OCI-LY7 (cell line): Measurements from ENCODE around the gene ANKRD62. TPM values are rescaled to one million over a fixed set of nuclear protein-coding genes. Genes with fewer than 3 reads are reported as not detected.

Source experiments
- BruUV-seq: library from RNA; stranded (reverse); fragments of 400-500 nt; replicated peaks from 2 replicates; lab custom pipeline; 2021; lab: Mats Ljungman, UMichigan
- CTCF ChIA-PET: fragments of 300-600 bp; sonication (Branson Sonifier 250); formaldehyde crosslinking; loops from one replicate; lab custom pipeline; 2022; ENCODE audit warnings: antibody characterized with exemption; ENCODE audit not compliant: unreplicated experiment; lab: Charles Lee
- POLR2A ChIA-PET: fragments of 300-600 bp; sonication (Branson Sonifier 250); formaldehyde crosslinking; loops from one replicate; lab custom pipeline; 2022; ENCODE audit warnings: antibody characterized with exemption; lab: Charles Lee
- DNase-seq: peaks from one replicate; pipeline ENCODE4 v3.0.0-alpha.2; 2015; ENCODE audit warnings: low spot score
- H2AFZ ChIP-seq: fragments of 200-600 bp; sonication (generic), shearing (Covaris generic); 2 replicates; pipeline ENCODE4 v1.6.1; 2014; ENCODE audit warnings: mild to moderate bottlenecking, antibody characterized with exemption, low read length, moderate library complexity
- H3K27ac ChIP-seq: fragments of 200-600 bp; sonication (generic); 2 replicates; pipeline ENCODE4 v1.5.1; 2014; ENCODE audit warnings: mixed run types, low read depth, mild to moderate bottlenecking, moderate library complexity, low read length, inconsistent platforms; ENCODE audit not compliant: poor library complexity, severe bottlenecking
- H3K36me3 ChIP-seq: fragments of 200-600 bp; sonication (generic); 2 replicates; pipeline ENCODE4 v1.6.1; 2014; ENCODE audit warnings: mild to moderate bottlenecking, antibody characterized with exemption, low read length, moderate library complexity, mixed read lengths; ENCODE audit not compliant: insufficient read depth
- H3K4me1 ChIP-seq: fragments of 200-600 bp; sonication (generic); 2 replicates; pipeline ENCODE4 v1.5.1; 2014; ENCODE audit warnings: mild to moderate bottlenecking, low read length; ENCODE audit not compliant: insufficient read depth, poor library complexity, severe bottlenecking
- H3K4me2 ChIP-seq: fragments of 200-600 bp; sonication (generic); 2 replicates; pipeline ENCODE4 v1.6.1; 2014; ENCODE audit warnings: mild to moderate bottlenecking, low read length
- H3K4me3 ChIP-seq: fragments of 200-600 bp; sonication (generic); 2 replicates; pipeline ENCODE4 v1.5.1; 2014; ENCODE audit warnings: mild to moderate bottlenecking, low read depth, low read length; ENCODE audit not compliant: poor library complexity, severe bottlenecking
- H3K79me2 ChIP-seq: fragments of 200-600 bp; sonication (generic); 2 replicates; pipeline ENCODE4 v1.6.1; 2016; ENCODE audit warnings: low read depth, mild to moderate bottlenecking, low read length, moderate library complexity, mixed read lengths; ENCODE audit not compliant: insufficient read depth
- H3K9me2 ChIP-seq: fragments of 200-600 bp; sonication (generic); 2 replicates; pipeline ENCODE4 v1.6.1; 2016; ENCODE audit warnings: mild to moderate bottlenecking, low read length, mixed read lengths; ENCODE audit not compliant: insufficient read depth
- H3K9me3 ChIP-seq: fragments of 200-600 bp; sonication (generic); 2 replicates; pipeline ENCODE4 v1.6.1; 2014; ENCODE audit warnings: mild to moderate bottlenecking, mixed run types, low read length, mixed read lengths
- H4K20me1 ChIP-seq: fragments of 200-600 bp; sonication (generic); 2 replicates; pipeline ENCODE4 v1.6.1; 2014; ENCODE audit warnings: mild to moderate bottlenecking, antibody characterized with exemption, low read length, moderate library complexity, mixed read lengths; ENCODE audit not compliant: insufficient read depth
- CTCF ChIP-seq: fragments of 200-600 bp; sonication (generic); conservative IDR thresholded peaks from 2 replicates; pipeline ENCODE4 v1.5.1; 2014; ENCODE audit warnings: mild to moderate bottlenecking, antibody characterized with exemption, low read length, moderate library complexity, mixed read lengths
- EZH2phosphoT487 ChIP-seq: fragments of 200-600 bp; sonication (generic); IDR thresholded peaks from 2 replicates; pipeline ENCODE4 v1.6.1; 2018; ENCODE audit warnings: low read depth, borderline replicate concordance, mild to moderate bottlenecking, mixed run types, antibody characterized with exemption, low read length, moderate library complexity, mixed read lengths
- intact Hi-C: fragments of 100-400 bp; cut with micrococcal nuclease; formaldehyde crosslinking; loops from one replicate; pipeline ENCODE4 v1.10.0; 2022; ENCODE audit not compliant: unreplicated experiment
- small RNA-seq: library from RNA; depleted of rRNA; stranded (forward); fragments of <200 nt; gene quantifications from one replicate; pipeline ENCODE3, GENCODE V24; 2014
- total RNA-seq, 2 experiments: library from RNA; depleted of rRNA in 1 of 2; stranded (reverse); fragments of >200 nt in 1 of 2; shearing (Covaris generic) in 1 of 2; gene quantifications; 2 replicates each; pipeline ENCODE4 v1.2.3, GENCODE V29; 2014 to 2022

Gene ANKRD62
- total RNA-seq, 2 experiments from 2014 or later: 4.1 to 7.3 TPM

DNA sequence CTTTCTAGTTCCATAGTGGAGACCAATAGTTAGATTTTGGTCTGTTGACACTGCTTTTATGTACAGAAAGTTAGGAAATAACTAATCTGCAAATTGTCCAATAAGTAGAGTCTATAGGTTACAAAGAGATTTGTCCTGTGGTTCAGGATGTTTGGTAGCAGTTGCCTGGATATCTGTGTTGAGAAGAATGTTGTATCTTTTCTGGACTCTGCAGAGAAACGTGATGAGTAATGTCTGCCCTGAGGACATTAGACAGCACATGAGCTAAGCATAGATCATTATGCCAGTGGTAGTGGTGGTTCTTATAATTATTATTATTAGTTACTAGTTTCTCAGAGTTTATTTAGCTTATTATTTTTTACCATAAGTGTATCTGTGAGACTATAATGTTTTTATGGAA, 65.8 kb downstream of the ANKRD62 start:
- POLR2A ChIA-PET: interaction anchor here (0.7 kb wide), 1 partner anchor 9 kb away, joined by 4 read pairs; no protein-coding TSS in a partner anchor
- H3K4me1 ChIP-seq: no peaks in the 10 kb centered on the region

DNA sequence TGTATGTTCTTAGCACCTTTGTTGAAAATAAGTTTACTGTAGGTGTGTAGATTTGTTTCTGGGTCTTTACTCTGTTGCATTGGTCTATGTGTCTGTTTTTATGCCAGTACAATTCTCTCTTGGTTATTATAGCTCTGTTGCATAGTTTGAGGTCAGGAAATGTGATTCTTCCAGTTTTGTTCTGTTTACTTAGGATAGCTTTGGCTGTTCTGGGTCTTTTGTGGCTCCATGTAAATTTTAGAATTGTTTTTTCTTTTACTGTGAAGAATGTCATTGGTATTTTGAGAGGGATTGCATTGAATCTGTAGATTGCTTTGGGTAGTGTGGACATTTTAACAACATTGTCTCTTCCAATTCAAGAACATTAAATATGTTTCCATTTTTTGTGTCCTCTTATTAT, 69.1 kb downstream of the ANKRD62 start:
- TF ChIP-seq EZH2phosphoT487 (no peak), CTCF (no peak)
- POLR2A ChIA-PET: interaction anchor here (1.5 kb wide), 1 partner anchor 9 kb away, joined by 3 read pairs; no protein-coding TSS in a partner anchor
- H3K4me2 ChIP-seq: no peak overlapping the region

More for the DNA sequence above, 65.8 kb downstream of the ANKRD62 start:
- Histone ChIP-seq H3K27ac (no peak overlapping the region), H3K9me2 (no peaks in the 10 kb centered on the region), H3K4me2 (no peak overlapping the region), H3K36me3 (no peaks in the 10 kb centered on the region), H3K9me3 (no peaks in the 10 kb centered on the region), H3K4me3 (no peak overlapping the region), H4K20me1 (no peaks in the 10 kb centered on the region), H2AFZ (no peak overlapping the region), H3K79me2 (no peaks in the 10 kb centered on the region)
- no peak for TF ChIP-seq EZH2phosphoT487
- BruUV-seq: no TSS peak
- no peak for DNase-seq
- intact Hi-C loops: no loop called here
- CTCF ChIA-PET: no interaction called here

DNA sequence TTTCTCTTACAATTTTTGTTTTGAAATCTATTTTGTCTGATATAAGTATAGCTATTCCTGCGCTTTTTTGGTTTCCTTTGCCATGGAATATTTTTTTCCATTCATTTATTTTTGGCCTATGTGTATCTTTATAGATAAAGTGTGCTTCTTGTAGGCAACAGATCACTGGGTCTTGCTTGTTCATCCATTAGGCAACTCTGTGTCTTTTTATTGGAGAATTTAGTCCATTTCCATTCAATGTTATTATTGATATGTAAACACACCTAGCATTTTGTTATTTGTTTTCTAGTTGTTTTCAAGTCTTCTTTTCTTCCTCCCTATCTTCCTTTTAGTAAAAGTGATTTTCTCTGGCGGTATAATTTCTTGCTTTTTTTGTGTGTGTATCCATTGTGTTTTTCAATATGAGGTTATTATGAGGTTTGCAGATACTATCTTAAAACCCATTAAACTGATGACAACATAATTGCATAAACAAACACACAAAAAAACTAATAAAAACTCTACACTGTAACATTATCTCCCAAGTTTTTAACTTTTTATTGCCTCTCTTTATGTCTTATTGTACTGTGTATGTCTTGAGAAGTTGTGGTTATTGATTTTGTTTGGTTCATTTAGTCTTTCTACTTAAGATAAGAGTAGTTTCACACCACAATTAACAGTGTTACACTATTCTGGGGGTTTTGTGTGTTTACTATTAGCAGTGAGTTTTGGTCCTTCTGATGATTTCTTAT, 71.6 kb downstream of the ANKRD62 start:
- no peaks in the 10 kb centered on the region for H3K36me3 ChIP-seq
- no peak overlapping the region for H3K4me3 ChIP-seq
- no peak overlapping the region for H3K27ac ChIP-seq
- ChIA-PET CTCF (no interaction called here), POLR2A (no interaction called here)
- intact Hi-C loops: no loop called here
- no TSS peak for BruUV-seq
- no peaks in the 10 kb centered on the region for H3K4me1 ChIP-seq
- no peaks in the 10 kb centered on the region for H3K9me3 ChIP-seq
- H4K20me1 ChIP-seq: no peaks in the 10 kb centered on the region
- TF ChIP-seq CTCF: no peak
- TF ChIP-seq EZH2phosphoT487: no peak
- peaks cover 4% of the 10 kb centered on the region; the same call in 1 of the 2 replicates for H3K9me2 ChIP-seq
- no peaks in the 10 kb centered on the region for H3K79me2 ChIP-seq
- H2AFZ ChIP-seq: no peak overlapping the region
- no peak for DNase-seq
- no peak overlapping the region for H3K4me2 ChIP-seq

More for the DNA sequence above, 69.1 kb downstream of the ANKRD62 start:
- Histone ChIP-seq H3K36me3 (no peaks in the 10 kb centered on the region), H4K20me1 (no peaks in the 10 kb centered on the region), H3K9me3 (no peaks in the 10 kb centered on the region), H3K4me1 (no peaks in the 10 kb centered on the region), H2AFZ (no peak overlapping the region), H3K9me2 (peaks cover 4% of the 10 kb centered on the region; the same call in 1 of the 2 replicates), H3K4me3 (no peak overlapping the region), H3K79me2 (no peaks in the 10 kb centered on the region), H3K27ac (no peak overlapping the region)
- no peak for DNase-seq
- no TSS peak for BruUV-seq
- intact Hi-C loops: no loop called here
- CTCF ChIA-PET: no interaction called here

Small RNA genes lying within 50 kb of the gene (small RNA-seq; reads per million reads assigned to genes)
- gene RNU6-324P: not detected

Other genes with a start within 250 kb of the ANKRD62 start
- 29.3 and 31.5 TPM in 2 replicates for gene CHMP1B, start 242.4 kb upstream of the ANKRD62 start, total RNA-seq (2014; rRNA removed; shearing (Covaris generic))
- 24.2 and 28.6 TPM in 2 replicates for gene CHMP1B, start 242.4 kb upstream of the ANKRD62 start, total RNA-seq (2022)
- 26.5 and 32.5 TPM in 2 replicates for gene MPPE1, start 185.5 kb upstream of the ANKRD62 start, total RNA-seq (2014; rRNA removed; shearing (Covaris generic))
- 40.1 and 53.0 TPM in 2 replicates for gene MPPE1, start 185.5 kb upstream of the ANKRD62 start, total RNA-seq (2022)
- 35.0 and 59.0 TPM in 2 replicates for gene IMPA2, start 112.3 kb upstream of the ANKRD62 start, total RNA-seq (2014; rRNA removed; shearing (Covaris generic))
- gene IMPA2, start 112.3 kb upstream of the ANKRD62 start, total RNA-seq (2022): 51.9 and 55.8 TPM in 2 replicates
- not detected in 2 replicates for gene CIDEA, start 160.5 kb downstream of the ANKRD62 start, total RNA-seq (2014; rRNA removed; shearing (Covaris generic))
- gene CIDEA, start 160.5 kb downstream of the ANKRD62 start, total RNA-seq (2022): not detected in 2 replicates
- gene TUBB6, start 214.4 kb downstream of the ANKRD62 start, total RNA-seq (2014; rRNA removed; shearing (Covaris generic)): not detected in 2 replicates
- not detected in 2 replicates for gene TUBB6, start 214.4 kb downstream of the ANKRD62 start, total RNA-seq (2022)